Mesothelial cell of epicardium (in vitro differentiated cells): Measurements from ENCODE around the gene UGGT1. TPM values are rescaled to one million over a fixed set of nuclear protein-coding genes. Genes with fewer than 3 reads are reported as not detected.

Experiments
- DNase-seq, 2 experiments: peaks; one replicate each; pipeline ENCODE4 v3.0.0; 2021; ENCODE audit warnings: low spot score in 2 of 2; ENCODE audit not compliant: unreplicated experiment in 2 of 2
- H3K27ac Mint-ChIP-seq: 2 replicates; pipeline ENCODE4 v1.8.0; 2021; ENCODE audit warnings: mixed read lengths
- H3K27me3 Mint-ChIP-seq: 2 replicates; pipeline ENCODE4 v1.8.0; 2021; ENCODE audit warnings: low read depth, mixed read lengths
- H3K36me3 Mint-ChIP-seq: 2 replicates; pipeline ENCODE4 v1.8.0; 2021; ENCODE audit warnings: mixed read lengths
- H3K4me1 Mint-ChIP-seq: 2 replicates; pipeline ENCODE4 v1.8.0; 2021; ENCODE audit warnings: mixed read lengths
- H3K4me3 Mint-ChIP-seq: 2 replicates; pipeline ENCODE4 v1.8.0; 2021; ENCODE audit warnings: mild to moderate bottlenecking, moderate library complexity, mixed read lengths
- H3K9me3 Mint-ChIP-seq: 2 replicates; pipeline ENCODE4 v1.8.0; 2021; ENCODE audit warnings: mixed read lengths
- total RNA-seq: library from RNA; stranded (reverse); gene quantifications from 3 replicates; pipeline ENCODE4 v1.2.1, GENCODE V29; 2021
- TF ChIP-seq, protein P1 (sequence below): fragments of 200-600 bp; sonication (generic); IDR thresholded peaks from one replicate; pipeline ENCODE4 v1.5.0; 2021; ENCODE audit warnings: antibody characterized with exemption; ENCODE audit not compliant: unreplicated experiment

Gene UGGT1
- total RNA-seq, 1 donor from 2014 or later: 41.8 TPM

DNA sequence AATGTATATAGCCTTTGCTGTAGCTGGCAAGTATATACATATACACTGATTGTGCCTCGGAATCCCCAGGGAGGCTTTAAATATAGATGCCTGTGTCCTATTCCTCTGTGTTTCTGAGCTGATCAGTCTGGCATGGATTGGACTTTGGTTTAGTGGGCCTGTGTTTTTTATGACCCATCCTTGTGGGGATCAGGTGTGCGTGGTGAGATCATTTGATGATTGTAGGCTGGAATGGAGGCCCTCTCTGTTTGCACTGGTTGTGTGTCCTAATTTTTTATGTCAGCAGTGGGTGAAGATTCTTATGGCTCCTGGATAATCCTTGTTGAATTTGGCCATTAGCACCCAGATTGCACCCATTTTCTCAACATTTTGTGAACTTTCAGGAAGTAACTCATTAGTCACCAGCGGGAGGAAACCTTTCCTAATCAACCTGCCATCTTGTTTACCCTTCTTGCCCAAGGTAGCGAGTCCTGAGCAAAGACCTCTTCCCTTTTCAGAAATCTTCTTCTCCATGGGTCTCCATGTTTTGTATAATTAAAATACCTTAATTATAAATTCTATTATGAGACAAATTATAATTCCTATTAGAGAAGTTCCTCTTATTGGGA lies 75.8 kb downstream of the UGGT1 start:
- Mint-ChIP-seq H3K27me3 (no peaks in the 10 kb centered on the region), H3K4me3 (no peak overlapping the region), H3K4me1 (no peaks in the 10 kb centered on the region), H3K36me3 (peaks cover 28% of the 10 kb centered on the region), H3K27ac (no peak overlapping the region), H3K9me3 (no peaks in the 10 kb centered on the region)
- DNase-seq: no peak
- TF ChIP-seq, protein P1, sequence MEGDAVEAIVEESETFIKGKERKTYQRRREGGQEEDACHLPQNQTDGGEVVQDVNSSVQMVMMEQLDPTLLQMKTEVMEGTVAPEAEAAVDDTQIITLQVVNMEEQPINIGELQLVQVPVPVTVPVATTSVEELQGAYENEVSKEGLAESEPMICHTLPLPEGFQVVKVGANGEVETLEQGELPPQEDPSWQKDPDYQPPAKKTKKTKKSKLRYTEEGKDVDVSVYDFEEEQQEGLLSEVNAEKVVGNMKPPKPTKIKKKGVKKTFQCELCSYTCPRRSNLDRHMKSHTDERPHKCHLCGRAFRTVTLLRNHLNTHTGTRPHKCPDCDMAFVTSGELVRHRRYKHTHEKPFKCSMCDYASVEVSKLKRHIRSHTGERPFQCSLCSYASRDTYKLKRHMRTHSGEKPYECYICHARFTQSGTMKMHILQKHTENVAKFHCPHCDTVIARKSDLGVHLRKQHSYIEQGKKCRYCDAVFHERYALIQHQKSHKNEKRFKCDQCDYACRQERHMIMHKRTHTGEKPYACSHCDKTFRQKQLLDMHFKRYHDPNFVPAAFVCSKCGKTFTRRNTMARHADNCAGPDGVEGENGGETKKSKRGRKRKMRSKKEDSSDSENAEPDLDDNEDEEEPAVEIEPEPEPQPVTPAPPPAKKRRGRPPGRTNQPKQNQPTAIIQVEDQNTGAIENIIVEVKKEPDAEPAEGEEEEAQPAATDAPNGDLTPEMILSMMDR: no peak

DNA sequence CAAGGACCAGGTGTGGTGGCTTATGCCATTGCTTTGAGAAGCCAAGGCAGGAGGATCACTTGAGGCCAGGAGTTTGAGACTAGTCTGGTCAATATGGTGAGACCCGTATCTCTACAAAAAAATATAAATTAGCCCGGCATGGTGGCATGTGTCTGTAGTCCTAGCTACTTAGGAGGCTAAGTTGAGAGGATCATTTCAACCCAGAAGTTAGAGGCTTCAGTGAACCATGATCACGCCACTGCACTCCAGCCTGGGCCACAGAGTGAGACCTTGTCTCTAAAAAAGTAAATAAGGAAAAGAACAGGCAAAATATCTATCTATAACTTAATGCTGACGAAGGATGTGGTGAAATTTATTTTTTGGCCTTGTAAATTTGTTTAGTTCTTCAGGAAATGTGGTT lies 78.1 kb downstream of the UGGT1 start:
- Mint-ChIP-seq H3K36me3 (peaks cover 38% of the 10 kb centered on the region), H3K27me3 (no peaks in the 10 kb centered on the region), H3K27ac (no peak overlapping the region), H3K9me3 (no peaks in the 10 kb centered on the region), H3K4me3 (no peak overlapping the region), H3K4me1 (no peaks in the 10 kb centered on the region)
- TF ChIP-seq, protein P1: no peak
- no peak for DNase-seq

DNA sequence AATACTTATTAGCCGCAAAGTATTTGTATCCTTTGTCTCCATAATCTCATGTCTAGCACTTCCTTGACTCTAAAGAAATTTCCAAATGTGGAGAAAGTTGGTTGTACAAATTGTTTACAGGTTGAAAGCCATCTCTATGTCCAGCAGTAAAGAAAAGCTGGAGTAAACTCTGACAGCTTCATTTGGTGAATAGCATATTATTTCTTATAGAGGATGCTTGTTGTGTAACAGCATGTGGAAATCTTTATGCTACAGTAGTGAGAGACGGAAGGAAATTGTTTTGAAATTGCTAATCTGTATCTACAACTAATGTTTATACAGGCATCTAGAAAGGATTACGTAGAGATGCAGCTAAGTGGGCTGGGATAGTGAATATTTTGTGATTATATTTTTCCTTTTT lies 78.5 kb downstream of the UGGT1 start:
- TF ChIP-seq, protein P1: no peak
- Mint-ChIP-seq H3K27ac (no peak overlapping the region), H3K36me3 (peaks cover 37% of the 10 kb centered on the region), H3K4me1 (no peaks in the 10 kb centered on the region), H3K4me3 (no peak overlapping the region), H3K9me3 (no peaks in the 10 kb centered on the region), H3K27me3 (no peaks in the 10 kb centered on the region)
- no peak for DNase-seq

DNA sequence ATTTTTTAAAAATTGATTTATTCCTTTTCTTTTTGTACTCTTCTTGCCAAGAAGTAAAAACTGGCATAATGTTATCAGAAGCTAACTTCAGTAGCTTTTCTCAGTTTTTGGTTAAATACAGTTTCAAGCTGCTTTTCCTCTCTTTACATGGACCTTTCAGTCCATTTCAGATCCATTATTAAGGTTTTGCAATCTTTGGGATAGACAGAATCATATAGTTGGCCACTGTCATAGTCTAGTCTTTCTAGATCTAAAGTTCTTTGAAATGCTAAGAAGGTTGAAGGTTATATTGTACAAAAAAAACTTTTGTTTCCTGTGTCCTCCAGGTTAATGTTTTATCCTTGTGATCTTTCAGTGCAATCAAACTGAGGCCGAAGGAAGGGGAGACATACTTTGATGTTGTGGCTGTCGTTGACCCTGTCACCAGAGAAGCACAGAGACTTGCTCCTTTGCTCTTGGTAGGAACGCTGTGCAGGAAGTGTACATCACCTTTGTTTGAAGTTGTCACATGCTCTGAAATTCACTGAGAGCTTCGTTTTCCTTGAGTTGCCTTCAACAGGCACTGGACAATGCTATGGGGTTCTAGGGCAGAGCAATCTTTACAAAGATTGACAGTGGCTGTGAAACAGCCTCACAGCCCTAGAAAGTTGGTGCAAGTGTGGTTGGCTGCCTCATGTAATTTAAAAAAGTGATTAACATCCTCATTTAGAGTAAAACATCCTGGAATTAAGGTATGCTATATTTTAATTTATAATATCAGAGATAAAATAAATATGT lies 79.1 kb downstream of the UGGT1 start:
- DNase-seq: no peak
- peaks cover 35% of the 10 kb centered on the region for H3K36me3 Mint-ChIP-seq
- H3K9me3 Mint-ChIP-seq: no peaks in the 10 kb centered on the region
- TF ChIP-seq, protein P1: no peak
- H3K4me3 Mint-ChIP-seq: no peak overlapping the region
- no peak overlapping the region for H3K27ac Mint-ChIP-seq
- H3K4me1 Mint-ChIP-seq: no peaks in the 10 kb centered on the region
- no peaks in the 10 kb centered on the region for H3K27me3 Mint-ChIP-seq

DNA sequence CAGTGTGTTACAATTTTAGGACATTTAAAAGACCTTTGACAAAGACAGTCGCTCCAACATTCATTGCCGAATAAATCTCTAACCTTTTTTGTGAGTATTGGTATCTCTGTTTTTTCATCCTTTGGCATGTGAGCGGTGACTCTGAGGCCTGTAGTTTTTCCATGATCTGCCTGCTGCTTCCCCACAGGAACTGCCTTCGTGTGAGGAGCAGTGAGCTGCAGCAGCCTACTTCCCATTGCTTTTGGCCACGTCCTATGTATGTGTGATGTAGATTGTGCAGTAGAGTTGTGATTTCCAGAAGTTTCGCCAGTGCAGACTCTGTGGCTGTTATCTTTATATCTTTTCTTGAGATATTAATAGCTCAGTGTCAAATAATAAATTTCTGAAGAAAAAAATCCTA lies 79.8 kb downstream of the UGGT1 start:
- TF ChIP-seq, protein P1: no peak
- H3K36me3 Mint-ChIP-seq: peaks cover 40% of the 10 kb centered on the region
- no peak overlapping the region for H3K27ac Mint-ChIP-seq
- H3K27me3 Mint-ChIP-seq: no peaks in the 10 kb centered on the region
- no peak for DNase-seq
- H3K9me3 Mint-ChIP-seq: no peaks in the 10 kb centered on the region
- no peaks in the 10 kb centered on the region for H3K4me1 Mint-ChIP-seq
- no peak overlapping the region for H3K4me3 Mint-ChIP-seq
